ENCODE results near the gene LZTFL1. TPM values are rescaled to one million over a fixed set of nuclear protein-coding genes. Genes with fewer than 3 reads are reported as not detected.

The LZTFL1 gene
- total and polyA plus RNA-seq, 8 donors, result 17.0 to 66.8 (median 50.8) TPM

GRCh38 chr3:45777746-45778386 lies 64.1 kb downstream of the LZTFL1 start:
- no peak for TF ChIP-seq CTCF (IDR thresholded peaks at IDR 0.05)
- Histone ChIP-seq H3K4me1 (no peaks in the 10 kb centered on the region), H3K27me3 (no peaks in the 10 kb centered on the region), H3K9me3 (no peaks in the 10 kb centered on the region), H3K27ac (no peak overlapping the region), H3K4me3 (no peak overlapping the region), H3K36me3 (no peaks in the 10 kb centered on the region)
- ATAC-seq (no peak), DNase-seq (no peak)
- intact Hi-C loops (cut with DNase I), result no loop called here

GRCh38 chr3:45777111-45777745 lies 64.7 kb downstream of the LZTFL1 start:
- intact Hi-C loops (cut with DNase I), result no loop called here
- ATAC-seq, result no peak
- Histone ChIP-seq H3K27me3 (no peaks in the 10 kb centered on the region), H3K27ac (no peak overlapping the region), H3K9me3 (no peaks in the 10 kb centered on the region), H3K36me3 (no peaks in the 10 kb centered on the region), H3K4me1 (no peaks in the 10 kb centered on the region), H3K4me3 (no peak overlapping the region)
- no peak for TF ChIP-seq CTCF (IDR thresholded peaks at IDR 0.05)
- DNase-seq, result no peak

- DNase-seq, result peak in 1 of 4 donors; percentile 66
- H3K9me3 ChIP-seq, result no peaks in the 10 kb centered on the region
- no peak overlapping the region for H3K27ac ChIP-seq
Observed at GRCh38 chr3:45776611-45777010, 65.3 kb downstream of the LZTFL1 start.

GRCh38 chr3:45776301-45776595 lies 65.7 kb downstream of the LZTFL1 start:
- intact Hi-C loops (cut with DNase I), result no loop called here
- Histone ChIP-seq H3K4me1 (no peaks in the 10 kb centered on the region), H3K27me3 (no peaks in the 10 kb centered on the region), H3K9me3 (no peaks in the 10 kb centered on the region), H3K36me3 (no peaks in the 10 kb centered on the region), H3K4me3 (no peak overlapping the region), H3K27ac (no peak overlapping the region)
- no peak for TF ChIP-seq CTCF (IDR thresholded peaks at IDR 0.05)
- ATAC-seq (no peak), DNase-seq (no peak)

More at GRCh38 chr3:45776611-45777010, 65.3 kb downstream of the LZTFL1 start:
- no peak for ATAC-seq
- intact Hi-C loops (cut with DNase I), result no loop called here
- H3K4me1 ChIP-seq, result no peaks in the 10 kb centered on the region
- no peaks in the 10 kb centered on the region for H3K36me3 ChIP-seq
- no peaks in the 10 kb centered on the region for H3K27me3 ChIP-seq
- H3K4me3 ChIP-seq, result no peak overlapping the region
- TF ChIP-seq CTCF (IDR thresholded peaks at IDR 0.05), result no peak

- ATAC-seq (no peak), DNase-seq (no peak)
- TF ChIP-seq CTCF (IDR thresholded peaks at IDR 0.05), result no peak
- no peaks in the 10 kb centered on the region for H3K36me3 ChIP-seq
- intact Hi-C loops (cut with DNase I), result no loop called here
- no peak overlapping the region for H3K4me3 ChIP-seq
- H3K4me1 ChIP-seq, result no peaks in the 10 kb centered on the region
- H3K27me3 ChIP-seq, result no peaks in the 10 kb centered on the region
- no peaks in the 10 kb centered on the region for H3K9me3 ChIP-seq
- H3K27ac ChIP-seq, result no peak overlapping the region
Observed at GRCh38 chr3:45775571-45776300, 66.2 kb downstream of the LZTFL1 start.

Data from left lung (tissue), 10 donors.